ENCODE data around the gene SCAND1.

DNA sequence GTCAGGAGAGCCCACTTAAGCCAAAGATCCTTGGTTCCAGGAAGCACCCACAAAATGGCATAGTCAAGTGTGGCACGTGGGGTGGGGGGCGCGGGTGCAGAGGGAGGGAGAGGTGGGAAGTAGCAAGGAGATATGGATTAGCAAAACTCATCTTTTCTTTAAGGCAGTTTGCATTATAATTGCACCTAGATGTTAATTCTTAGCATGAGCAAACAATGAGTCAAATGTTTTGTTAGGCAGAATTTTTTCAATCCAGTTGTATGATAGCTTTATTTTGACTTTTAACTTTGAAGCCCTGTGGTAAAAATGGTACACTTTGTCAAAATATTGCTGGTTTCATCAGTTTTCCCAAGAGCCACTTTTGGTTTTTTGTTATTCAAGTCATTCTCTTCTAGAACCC, 15.0 kb downstream of the SCAND1 start:
- TF ChIP-seq, protein P1, sequence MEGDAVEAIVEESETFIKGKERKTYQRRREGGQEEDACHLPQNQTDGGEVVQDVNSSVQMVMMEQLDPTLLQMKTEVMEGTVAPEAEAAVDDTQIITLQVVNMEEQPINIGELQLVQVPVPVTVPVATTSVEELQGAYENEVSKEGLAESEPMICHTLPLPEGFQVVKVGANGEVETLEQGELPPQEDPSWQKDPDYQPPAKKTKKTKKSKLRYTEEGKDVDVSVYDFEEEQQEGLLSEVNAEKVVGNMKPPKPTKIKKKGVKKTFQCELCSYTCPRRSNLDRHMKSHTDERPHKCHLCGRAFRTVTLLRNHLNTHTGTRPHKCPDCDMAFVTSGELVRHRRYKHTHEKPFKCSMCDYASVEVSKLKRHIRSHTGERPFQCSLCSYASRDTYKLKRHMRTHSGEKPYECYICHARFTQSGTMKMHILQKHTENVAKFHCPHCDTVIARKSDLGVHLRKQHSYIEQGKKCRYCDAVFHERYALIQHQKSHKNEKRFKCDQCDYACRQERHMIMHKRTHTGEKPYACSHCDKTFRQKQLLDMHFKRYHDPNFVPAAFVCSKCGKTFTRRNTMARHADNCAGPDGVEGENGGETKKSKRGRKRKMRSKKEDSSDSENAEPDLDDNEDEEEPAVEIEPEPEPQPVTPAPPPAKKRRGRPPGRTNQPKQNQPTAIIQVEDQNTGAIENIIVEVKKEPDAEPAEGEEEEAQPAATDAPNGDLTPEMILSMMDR (IDR thresholded peaks at IDR 0.05): no peak
- no peak for TF ChIP-seq EZH2 (IDR thresholded peaks at IDR 0.05)
- TF ChIP-seq EZH2phosphoT487 (IDR thresholded peaks at IDR 0.05): no peak
